GM12873 (cell line): ENCODE results near the gene ATXN1.

Experiments
- TF ChIP-seq, protein P1 (sequence below): IDR thresholded peaks from 2 replicates; pipeline ENCODE4 v1.5.1; 2012; ENCODE audit warnings: low read depth, mild to moderate bottlenecking, moderate library complexity, low read length, control low read depth; ENCODE audit not compliant: insufficient read depth; ENCODE audit errors: missing control alignments

Gene ATXN1

DNA sequence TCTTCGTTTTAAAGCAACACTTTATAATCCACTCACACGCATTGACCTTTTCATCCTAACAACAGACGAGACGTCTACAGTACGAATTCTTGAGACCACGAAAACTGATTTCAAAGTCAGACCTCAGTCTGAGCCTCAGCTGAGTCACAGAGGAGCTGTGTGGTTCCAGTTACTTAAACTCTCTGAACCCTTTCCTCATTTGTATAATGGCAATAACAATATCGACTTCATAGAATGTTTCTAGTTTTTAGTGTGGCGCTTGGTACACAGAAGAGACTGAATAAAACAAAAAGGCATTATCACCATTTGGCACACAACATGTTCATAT is 236.9 kb downstream of the ATXN1 start:
- TF ChIP-seq, protein P1, sequence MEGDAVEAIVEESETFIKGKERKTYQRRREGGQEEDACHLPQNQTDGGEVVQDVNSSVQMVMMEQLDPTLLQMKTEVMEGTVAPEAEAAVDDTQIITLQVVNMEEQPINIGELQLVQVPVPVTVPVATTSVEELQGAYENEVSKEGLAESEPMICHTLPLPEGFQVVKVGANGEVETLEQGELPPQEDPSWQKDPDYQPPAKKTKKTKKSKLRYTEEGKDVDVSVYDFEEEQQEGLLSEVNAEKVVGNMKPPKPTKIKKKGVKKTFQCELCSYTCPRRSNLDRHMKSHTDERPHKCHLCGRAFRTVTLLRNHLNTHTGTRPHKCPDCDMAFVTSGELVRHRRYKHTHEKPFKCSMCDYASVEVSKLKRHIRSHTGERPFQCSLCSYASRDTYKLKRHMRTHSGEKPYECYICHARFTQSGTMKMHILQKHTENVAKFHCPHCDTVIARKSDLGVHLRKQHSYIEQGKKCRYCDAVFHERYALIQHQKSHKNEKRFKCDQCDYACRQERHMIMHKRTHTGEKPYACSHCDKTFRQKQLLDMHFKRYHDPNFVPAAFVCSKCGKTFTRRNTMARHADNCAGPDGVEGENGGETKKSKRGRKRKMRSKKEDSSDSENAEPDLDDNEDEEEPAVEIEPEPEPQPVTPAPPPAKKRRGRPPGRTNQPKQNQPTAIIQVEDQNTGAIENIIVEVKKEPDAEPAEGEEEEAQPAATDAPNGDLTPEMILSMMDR, result no peak

DNA sequence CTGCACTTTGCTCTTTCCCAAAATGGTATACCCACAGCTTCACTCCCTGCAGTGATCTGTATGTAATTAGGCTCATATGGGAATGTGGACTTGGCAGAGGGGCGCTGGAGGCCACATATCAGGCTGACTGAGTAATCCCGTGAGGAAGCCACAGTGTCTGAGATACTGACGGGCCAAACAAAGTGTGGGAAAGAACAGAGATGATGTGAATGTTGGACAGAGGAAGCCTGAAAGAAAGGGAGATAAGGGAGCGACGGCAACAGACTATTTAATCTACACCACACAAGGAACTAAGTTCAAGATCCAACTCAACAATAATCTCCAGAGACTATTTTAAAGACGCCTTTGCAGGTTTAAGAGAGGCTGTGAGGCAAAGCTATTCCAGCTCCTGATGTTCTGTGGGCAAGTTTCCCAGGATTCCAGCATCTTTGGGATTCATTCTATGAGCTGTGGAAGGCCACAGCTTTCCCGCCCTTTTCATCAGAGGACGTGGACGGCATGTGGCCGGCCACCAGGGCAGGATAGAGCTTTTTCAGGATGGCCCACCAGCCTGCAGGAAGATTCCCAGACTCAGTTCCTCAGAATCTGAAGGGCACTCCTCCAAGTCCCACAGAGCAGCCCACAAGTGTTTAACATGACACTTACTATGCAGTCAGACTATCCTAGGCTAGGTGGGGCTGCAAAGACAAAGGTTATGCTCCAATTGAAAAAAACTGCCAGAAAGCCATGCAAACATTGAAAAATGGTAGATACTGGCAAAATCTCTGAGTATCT is 237.5 kb downstream of the ATXN1 start:
- TF ChIP-seq, protein P1, result no peak

DNA sequence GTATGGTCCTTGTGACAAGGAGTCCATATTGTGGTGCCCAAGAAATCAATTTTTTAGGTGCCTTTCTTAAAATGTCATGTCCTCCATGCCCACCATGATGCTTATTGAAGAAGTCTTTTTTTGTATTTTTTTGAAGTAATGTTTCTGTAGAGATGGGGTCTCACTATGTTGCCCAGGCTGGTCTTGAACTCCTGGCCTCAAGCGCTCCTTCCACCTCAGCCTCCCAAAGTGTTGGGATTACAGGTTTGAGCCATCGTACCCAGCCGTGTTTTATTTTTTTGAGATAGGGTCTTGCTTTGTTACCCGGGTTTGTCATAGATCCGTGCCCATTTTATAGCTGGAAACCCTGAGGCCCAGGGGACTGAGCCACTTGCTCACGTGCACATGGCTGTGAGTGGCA is 238.3 kb downstream of the ATXN1 start:
- TF ChIP-seq, protein P1, result no peak

DNA sequence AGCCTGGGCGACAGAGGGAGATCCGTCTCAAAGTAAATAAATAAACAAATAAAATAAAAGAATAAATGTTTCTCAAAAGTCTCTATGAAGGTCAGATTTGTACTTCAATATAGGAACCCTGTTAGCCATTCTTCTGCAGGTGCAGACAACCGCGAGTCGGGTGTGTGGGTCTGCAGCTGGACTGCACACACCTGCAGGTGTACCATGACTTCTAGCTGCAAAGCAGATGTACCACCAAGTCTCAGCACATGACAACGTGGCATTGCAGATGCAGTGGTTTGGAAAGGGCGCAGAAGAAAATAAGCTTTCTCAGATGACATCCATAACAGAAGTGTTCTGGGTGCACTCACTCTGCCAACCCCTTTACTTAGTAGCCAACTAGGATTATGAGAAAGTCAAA is 239.7 kb downstream of the ATXN1 start:
- TF ChIP-seq, protein P1, result no peak

DNA sequence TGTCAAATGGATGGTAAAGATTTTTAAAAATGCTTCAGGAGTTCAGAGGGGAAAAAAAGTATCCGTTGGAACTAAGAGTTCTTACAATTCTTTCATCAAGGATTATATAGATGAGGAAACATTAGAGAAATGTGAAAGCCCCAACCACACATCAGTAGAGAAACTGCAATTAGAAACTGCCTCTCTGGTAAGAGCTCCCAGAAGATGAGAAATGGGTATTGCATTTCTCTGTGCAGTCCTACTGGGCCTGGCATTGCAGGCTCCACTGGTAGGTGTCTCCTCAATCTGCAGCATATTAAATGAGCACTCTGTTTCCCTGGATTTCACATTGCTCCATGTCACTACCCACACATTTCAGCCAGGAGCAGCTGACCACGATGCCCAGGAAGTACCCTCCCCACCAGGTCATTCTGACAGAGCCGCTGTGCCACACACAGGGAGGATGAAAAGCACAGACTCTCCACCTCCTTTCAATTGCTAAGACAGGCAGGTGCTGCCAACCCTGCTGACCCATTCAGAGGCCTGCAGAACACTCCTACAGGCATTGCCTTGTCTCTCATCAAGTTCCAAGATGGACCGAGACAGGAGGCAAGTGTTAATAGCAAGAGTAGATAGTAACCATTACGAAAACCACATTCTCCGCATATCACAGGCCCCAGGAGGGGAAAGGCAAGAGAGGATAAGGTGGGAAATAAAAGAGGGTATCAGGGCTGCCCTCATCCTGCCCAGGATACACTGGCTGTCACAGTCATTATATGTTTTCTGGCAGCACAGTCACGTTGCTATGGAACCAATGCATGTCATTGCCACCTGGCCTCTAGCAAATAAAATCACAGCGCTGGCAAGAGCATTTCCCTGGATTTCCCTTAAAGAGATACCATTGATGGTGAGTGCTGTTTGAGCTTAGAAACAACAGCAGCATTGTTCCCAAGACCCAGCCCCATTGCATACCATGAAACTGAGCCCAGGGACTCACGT is 241.7 kb downstream of the ATXN1 start:
- TF ChIP-seq, protein P1, result no peak

DNA sequence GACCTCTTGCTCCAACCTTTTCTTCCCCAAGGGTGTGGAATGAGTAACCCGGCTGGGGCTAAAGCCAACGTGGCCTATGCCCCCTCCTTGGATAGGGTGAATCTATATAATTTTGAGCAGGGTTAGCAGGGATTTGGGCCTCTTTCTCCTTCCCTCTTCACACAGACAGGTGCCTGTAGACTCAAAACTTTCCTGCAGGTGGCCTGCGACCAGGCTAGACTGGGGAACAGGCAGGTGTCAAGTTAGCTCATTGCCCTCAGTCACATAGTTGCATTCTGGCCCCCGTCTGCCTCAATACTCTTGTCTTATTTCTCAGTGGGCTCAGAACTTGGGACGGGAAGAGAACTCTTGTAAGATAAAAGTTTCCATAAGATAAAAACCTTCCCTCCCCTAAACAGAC is 243.0 kb downstream of the ATXN1 start:
- TF ChIP-seq, protein P1, result peak; percentile 29

DNA sequence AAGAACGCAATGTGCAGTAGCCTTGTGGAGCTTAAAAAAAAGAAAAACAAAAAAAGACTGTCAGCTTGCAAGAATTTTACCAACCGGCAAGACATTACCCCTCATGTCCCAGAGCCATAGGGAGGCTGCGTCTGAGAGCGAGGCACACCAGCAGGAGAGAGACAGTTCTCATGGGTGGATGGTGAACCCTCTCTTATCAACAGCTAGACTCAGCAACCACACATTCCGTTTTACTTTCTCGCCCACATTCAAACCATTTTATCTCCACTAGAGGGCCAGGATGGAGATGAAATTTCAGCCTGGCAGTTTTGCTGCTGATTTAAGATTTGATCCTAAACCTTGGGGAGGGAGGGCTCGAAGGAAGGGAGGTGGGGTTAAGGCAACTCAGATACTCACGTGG is 247.0 kb downstream of the ATXN1 start:
- TF ChIP-seq, protein P1, result peak; percentile 72
